HG03139 (cell line): ENCODE data around the gene RXRB.

ENCODE experiments used
- ATAC-seq: cut with Tn5 transposase; IDR thresholded peaks from one replicate; pipeline ENCODE4 v1.9.1; 2021; ENCODE audit not compliant: unreplicated experiment

RXRB gene

GRCh38 chr6:33212857-33213165 lies 12.3 kb upstream of the RXRB start:
- no peak for ATAC-seq

DNA sequence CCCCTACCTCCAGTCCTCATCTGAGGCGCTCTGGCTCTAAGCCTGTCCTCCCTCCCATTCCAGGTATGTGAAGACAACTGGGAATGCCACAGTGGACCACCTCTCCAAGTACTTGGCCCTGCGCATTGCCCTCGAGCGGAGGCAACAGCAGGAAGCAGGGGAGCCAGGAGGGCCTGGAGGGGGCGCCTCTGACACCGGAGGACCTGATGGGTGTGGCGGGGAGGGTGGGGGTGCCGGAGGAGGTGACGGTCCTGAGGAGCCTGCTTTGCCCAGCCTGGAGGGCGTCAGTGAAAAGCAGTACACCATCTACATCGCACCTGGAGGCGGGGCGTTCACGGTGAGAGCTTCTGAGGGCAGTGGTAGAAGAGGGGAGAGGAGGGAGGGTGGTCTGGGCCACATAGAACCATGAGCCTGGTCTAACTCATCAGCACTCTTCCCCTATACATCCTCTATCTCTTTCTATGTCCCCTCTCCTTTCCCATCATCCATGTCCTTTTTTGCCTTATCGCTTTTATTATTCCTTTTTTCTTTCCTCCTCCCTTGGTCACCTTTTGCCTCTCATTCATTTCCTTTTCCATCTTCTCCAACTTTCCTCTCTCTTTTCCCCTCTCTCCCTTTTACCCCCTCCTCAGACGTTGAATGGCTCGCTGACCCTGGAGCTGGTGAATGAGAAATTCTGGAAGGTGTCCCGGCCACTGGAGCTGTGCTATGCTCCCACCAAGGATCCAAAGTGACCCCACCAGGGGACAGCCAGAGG lies 11.4 kb upstream of the RXRB start:
- ATAC-seq = no peak

GRCh38 chr6:33211136-33211535 lies 10.7 kb upstream of the RXRB start:
- no peak for ATAC-seq

GRCh38 chr6:33209856-33210255 lies 9.4 kb upstream of the RXRB start:
- no peak for ATAC-seq

DNA sequence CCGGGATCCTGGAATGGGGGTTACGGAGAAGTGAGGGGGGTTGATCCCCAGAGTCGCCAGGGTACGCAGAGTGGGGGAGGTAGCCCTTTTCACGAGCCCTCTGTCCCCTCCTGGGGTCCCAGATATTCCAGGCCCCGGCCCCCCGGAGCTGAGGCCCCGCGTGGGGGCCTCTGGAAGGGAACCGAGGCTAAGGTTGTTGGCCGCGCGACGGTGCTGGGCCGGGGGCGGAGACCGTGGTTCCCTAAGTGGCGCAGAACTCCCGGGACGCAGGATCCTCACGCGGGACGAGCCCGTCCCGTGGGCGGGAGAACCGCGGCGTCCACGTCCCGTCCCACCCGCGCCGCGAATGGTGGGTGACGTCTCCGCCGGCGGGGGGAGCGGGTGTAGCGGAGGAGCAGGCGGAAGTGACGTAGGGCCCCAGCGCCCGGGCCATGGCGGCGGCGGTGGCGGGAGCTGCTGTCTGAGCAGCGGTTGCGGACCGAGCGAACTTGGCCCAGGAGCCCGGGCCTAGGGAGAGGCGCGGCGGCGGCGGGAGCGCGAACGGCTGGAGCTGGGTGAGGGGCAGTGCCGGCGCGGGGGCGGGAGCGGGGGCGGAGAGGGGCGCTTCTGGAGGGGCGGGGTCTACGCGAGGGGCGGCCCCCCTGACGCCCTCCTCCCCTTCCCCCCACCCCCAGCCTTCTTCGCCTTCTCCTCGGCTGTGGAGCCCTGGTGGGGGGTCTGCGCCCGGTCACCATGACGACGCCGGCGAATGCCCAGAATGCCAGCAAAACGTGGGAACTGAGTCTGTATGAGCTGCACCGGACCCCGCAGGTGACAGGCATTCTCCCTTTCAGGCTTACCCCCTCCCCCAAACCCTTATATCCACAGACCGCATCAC lies 7.9 kb upstream of the RXRB start, which contains the start of gene RING1:
Gene RING1, plus strand, starts transcription at position 410 of the 877 bp plus-strand sequence. Its CDS starts 323 bp downstream, at position 733.
- ATAC-seq = peak; percentile 44

GRCh38 chr6:33207552-33208090 lies 7.2 kb upstream of the RXRB start:
- no peak for ATAC-seq

DNA sequence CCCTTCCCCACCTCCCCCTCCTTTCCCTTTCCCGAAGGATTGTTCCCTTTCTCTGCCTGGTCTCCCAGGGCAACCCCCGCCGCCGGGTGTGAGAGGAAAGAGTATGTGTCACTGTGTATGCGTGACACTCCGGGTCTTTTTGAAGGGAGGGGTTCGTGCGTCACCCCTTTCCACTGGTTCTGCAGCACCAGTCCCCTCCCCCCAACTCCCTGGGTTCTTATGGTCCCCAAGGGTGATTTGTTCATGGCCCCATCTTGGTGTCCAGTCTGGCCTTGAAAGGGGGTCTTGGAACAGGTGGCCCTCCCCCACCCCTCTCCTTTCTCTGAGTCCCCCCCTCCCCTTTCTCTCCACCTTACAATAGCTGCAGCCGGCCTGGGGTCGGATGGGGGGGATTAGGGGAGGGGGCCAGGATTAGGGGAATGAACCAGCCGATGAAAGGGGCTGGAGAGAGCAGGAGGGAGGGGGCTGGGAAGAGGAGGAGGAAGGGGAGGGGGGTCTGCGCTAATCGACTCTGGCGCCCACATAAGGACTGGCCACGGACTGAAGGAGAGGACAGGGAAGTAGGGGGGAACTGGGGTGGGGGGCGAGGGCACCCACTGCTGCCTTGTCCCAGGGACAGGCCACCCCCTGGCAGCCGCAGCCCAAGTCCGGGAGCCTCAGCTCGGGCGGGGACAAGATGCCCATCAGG lies 6.5 kb upstream of the RXRB start:
- ATAC-seq = no peak

DNA sequence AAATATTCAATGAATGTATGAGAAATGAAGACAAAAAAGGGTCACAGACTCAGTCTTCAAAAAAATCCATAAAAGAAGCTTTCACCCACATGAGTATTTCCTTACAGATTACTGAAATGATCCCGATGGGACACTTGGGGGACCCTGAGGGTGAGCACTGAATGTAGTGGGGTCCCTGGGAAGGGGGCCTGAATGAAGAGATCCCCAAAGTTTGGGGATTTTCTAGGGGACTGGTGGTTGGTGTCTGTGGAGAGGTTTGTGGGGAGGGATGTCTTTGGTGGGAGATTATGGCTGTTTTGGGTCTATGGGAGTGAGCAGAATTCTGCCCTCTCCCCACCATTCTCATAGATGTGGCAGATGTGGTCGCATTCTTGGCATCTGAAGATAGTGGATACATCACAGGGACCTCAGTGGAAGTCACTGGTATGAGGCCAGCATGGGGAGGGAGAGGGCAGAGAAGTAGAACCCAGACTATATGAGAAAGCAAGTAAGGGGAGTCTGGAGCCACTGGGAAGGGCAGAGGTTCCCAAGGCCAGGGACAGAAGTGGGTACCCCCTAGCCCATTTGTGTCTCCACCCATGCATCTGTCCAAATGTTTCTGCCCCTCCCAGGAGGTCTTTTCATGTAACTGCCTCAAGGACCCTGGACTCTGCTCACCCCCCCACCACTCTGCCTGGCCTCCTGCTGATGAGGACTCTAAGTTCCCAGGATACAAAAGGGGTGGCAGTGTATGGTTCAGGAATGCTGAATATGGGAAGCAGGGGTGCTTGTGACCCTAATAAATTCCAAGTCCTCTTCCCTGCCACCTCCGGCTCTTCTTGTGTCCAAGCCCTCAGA lies 5.8 kb upstream of the RXRB start:
- ATAC-seq = no peak

DNA sequence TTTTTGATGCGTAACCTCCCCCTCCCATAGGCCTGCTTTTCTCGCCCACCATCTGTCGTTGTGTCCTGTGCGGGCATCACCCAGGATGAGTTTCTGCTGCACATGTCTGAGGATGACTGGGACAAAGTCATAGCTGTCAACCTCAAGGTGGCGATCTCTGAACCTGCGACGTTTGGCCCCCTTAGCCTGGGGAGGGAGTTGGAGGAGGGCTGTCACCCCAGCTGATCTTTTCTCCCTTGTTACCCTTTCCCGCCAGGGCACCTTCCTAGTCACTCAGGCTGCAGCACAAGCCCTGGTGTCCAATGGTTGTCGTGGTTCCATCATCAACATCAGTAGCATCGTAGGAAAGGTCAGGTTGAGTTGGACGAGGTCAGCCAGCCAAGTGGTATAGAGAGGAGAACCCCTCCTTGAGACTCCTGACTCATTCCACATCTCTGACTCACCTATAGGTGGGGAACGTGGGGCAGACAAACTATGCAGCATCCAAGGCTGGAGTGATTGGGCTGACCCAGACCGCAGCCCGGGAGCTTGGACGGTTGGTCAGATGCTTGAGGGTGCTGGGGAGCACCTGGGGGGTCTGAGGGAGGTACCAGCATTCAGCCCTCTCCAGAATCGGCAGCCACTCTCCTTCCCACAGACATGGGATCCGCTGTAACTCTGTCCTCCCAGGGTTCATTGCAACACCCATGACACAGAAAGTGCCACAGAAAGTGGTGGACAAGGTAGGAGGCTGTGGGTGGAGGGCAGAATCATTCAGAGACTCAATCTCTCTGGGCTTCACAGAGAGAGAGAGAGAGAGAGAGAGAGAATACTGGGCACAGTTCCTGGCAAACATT lies 4.9 kb upstream of the RXRB start:
- no peak for ATAC-seq

- ATAC-seq = peak; percentile 40
Measured at GRCh38 chr6:33204415-33205190, 4.1 kb upstream of the RXRB start, which contains the start of gene HSD17B8. HSD17B8 (plus strand) TSS chr6:33204655; CDS start chr6:33204669, 14 bp downstream.

DNA sequence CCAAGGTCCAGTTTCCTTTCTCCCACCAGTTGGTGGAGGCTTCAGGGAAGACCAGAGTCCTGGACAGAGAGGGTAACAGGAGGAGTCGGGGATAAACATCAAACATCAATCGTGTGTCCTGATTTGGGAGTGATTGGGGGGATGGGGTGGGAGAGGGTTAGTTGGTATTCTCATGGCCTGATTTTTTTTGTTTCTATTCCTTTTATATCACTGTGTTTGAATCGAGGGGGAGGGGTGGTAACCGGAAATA lies 3.6 kb upstream of the RXRB start:
- ATAC-seq = no peak

DNA sequence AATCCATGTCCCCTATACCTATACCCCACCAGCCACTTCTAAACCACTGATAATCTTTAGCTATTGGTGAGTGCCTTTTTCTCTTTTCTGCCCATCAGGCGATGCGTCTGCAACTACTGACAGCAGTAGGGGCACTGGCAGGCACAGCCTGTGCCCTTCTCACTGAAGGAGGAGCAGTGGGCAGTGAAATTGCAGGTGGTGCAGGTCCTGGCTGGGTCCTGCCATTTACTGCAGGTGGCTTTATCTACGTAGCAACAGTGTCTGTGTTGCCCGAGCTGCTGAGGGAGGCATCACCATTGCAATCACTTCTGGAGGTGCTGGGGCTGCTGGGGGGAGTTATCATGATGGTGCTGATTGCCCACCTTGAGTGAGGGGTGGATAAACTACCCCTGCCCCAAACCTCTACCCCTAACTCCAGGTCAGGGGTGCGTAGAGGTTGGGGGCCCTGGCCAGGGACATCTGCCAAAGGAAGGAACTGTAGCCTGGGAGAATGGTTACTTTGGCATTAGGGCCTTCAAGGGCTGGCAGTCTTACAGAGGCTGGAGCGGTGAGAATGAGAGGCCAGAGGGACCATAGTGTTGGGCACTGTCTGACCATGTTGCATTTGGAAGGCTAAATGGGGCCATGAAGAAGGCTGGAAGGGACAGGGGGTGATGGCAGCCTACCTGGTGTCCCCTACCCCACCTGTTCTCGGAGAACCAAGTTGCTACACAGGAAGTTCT lies 3.1 kb upstream of the RXRB start:
- ATAC-seq = no peak

GRCh38 chr6:33202799-33203198 lies 2.3 kb upstream of the RXRB start:
- ATAC-seq = no peak

DNA sequence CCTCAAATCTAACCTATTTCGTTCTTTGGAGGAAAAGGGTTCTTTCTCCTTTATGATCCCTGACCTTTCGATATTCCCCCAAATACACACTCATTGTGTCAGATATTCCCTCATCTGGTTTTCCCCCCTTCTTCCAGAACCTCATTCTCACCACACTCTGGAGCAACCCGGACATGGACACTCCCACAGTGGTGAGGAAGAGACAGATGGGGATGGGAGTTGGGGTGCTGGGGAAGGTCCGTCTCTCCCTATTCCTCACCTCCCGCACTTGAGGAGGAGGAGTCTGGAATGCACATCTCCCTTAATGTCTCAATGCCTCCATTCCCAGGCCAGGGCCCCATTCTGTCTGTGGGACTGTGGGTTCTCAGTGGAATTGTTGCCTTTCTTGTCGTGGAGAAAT lies 1.5 kb upstream of the RXRB start:
- ATAC-seq = no peak

- ATAC-seq = peak; percentile 3
Measured at GRCh38 chr6:33201147-33201545, 681 bp upstream of the RXRB start.

- ATAC-seq = peak; percentile 17
Measured at GRCh38 chr6:33199687-33200218, 712 bp downstream of the RXRB start.

GRCh38 chr6:33198853-33199436 lies 1.5 kb downstream of the RXRB start:
- no peak for ATAC-seq
